NCI-H187 (cell line): ENCODE measurements around the gene WDFY4.

Experiments
- DNase-seq, 2 experiments: peaks; one replicate each; lab custom pipeline; 2025; lab: John Stamatoyannopoulos, UW

Gene WDFY4

GRCh38 chr10:48796713-48797245 lies 112.1 kb downstream of the WDFY4 start:
- no peak for DNase-seq

GRCh38 chr10:48797830-48798229 lies 113.2 kb downstream of the WDFY4 start:
- DNase-seq = no peak

DNA sequence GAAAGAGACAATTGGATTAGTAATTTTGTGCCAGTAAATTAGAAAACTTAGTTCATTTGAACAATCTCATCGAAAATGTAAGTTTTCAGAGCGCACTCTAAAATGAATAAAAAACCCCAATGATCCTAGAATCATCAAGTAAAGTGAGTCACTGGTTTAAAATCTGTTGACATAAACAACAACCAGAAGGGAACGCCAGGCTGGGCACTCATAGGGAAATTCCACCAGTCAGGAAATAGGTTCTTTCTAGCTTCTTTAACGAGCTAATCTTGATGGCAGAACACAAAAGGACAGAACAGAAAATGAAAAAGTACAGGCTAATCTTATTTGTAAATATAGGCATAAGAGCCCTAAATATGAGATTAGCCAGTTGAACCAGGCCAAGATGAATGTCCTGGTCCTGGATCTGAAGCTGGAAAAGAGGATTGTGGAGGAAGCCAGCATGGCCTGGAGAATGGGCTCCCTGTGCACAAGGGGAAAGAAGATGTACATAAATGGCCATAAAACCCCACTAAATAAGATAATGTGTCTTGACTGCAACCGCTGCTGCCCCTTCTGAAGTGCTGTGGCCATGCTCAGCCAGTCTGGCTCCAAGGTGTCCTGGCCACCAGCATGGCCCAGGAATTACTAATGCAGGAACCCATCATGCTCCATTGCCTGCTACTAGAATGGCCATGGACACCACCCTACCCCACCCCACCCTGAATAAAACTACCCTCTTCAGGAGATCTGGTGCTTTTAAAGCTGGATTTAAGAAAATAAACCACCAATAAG lies 114.0 kb downstream of the WDFY4 start:
- no peak for DNase-seq

DNA sequence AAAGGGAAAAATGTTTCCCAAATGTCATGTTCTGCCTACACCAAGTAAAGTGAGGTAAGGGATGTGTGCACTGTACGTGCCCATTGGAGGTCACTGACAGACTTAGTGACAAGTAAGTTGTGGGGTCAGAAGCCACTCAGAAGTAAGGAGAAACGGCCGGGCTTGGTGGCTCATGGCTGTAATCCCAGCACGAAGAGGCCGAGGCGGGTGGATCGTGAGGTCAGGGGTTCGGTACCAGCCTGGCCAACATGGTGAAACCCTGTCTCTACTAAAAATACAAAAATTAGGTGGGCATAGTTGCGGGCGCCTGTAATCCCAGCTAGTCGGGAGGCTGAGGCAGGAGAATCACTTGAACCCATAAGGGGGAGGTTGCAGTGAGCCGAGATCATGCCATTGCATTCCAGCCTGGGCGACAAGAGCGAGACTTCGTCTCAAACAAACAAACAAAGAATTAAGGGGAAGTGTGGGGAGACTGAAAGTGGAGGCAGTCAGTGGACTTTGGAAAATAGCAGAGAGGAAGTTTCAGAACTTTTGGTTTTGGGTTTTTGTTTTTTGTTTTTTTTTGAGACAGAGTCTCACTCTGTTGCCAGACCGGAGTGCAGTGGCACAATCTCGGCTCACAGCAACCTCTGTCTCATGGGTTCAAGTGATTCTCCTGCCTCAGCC lies 114.8 kb downstream of the WDFY4 start:
- no peak for DNase-seq

- no peak for DNase-seq
These were observed 115.5 kb downstream of the WDFY4 start for GRCh38 chr10:48800007-48800675.

GRCh38 chr10:48801001-48801421 lies 116.3 kb downstream of the WDFY4 start:
- no peak for DNase-seq

DNA sequence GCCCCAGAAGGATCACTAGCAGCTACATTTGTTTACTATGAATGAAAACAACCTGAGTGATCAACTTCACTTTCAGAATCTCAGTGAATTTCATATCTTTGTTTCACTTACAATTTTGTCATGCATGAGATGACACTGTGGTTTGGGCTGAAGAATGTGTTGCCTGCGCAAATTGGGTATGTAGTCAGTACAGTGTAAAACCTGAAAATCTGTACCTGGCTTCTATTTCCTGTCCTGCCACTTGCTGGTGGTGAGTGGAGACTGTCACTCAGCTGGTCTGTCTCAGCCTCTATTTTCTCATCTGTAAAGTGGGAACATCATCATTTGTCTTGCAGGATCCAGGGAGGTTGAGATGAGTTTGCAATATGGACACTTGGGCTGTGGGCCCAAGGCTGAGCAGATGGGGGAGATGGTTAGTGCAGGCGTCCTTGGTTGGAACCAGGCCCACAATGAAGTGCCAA lies 118.0 kb downstream of the WDFY4 start:
- no peak for DNase-seq

DNA sequence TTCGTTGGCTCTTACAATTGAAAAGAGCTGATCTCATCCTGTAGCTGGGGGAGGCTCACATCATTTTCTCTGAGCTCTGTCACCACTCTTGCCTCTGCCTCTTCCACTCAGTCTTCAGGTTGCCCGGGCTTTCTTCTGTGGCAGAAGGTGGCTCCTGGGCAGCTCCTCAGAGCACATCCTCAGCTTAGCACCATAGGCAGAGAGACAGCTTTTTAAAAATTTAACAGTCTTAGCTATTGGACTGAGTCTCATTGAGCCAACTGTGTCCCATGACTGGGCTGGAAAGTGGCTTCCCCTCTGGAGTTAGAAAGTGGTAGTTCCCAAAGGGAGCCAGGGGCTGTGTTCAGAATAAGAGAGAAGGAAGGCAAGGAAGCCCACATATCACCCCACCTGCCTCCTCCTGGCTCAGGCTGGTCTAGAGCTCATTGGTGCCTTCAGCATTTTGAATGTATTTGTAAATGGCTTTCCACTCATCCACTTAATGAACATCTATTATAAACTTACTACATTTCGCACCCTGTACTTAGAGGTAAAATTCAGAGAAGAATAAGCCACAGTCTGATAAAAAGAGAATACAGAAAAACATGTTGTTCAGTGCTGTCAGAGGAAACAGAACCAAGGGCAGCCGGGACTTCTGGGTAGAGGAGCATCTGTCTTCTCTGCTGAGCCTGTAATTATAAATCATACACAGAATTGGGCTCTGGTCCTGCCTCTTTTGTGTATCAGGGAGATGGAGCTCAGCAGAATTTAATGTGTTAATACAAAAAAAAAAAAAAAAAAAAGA lies 119.3 kb downstream of the WDFY4 start:
- DNase-seq = no peak

DNA sequence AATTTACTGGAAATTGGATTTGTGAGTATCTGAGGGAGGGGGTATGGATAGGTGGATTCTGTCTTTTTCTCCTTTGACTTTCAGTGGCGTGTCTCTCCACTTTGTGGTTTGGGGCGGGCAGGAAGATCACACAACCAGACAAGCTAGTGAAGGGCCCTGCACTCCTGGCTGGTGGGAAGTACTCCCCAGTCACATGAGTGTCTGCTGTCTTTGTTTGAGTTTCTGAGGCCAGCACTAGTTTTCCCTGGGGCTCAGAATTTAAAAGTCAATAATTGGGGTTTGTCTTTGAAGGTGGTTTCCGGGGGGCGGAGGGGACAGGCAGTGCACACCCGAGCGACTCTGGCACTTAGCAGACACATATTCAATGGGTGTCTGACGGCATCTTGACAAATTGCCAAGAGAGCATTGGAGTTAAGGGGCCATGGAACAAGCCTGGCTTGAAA lies 120.1 kb downstream of the WDFY4 start:
- DNase-seq = peak in 1 of 2 experiments; percentile 19

GRCh38 chr10:48805411-48805810 lies 120.7 kb downstream of the WDFY4 start:
- no peak for DNase-seq

DNA sequence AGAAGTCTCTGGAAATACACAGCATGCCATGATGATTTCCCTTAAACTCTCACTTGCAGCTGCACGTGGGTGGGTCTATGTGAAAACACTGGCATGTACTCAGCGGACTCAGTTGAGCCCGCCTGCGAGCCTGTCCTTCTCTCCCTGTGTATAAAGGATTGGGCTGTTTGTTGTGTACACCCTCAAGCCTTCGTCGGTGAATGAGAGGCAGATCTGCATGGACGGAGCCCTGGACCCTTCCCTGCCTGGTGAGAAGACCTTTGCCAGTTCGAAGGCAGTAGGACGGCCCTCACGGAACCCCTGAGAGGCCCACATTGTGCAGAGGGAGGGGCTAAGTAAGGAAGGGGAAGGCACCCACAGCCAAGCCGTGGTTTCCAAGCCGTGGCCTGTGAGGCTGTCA lies 121.2 kb downstream of the WDFY4 start:
- DNase-seq = no peak

DNA sequence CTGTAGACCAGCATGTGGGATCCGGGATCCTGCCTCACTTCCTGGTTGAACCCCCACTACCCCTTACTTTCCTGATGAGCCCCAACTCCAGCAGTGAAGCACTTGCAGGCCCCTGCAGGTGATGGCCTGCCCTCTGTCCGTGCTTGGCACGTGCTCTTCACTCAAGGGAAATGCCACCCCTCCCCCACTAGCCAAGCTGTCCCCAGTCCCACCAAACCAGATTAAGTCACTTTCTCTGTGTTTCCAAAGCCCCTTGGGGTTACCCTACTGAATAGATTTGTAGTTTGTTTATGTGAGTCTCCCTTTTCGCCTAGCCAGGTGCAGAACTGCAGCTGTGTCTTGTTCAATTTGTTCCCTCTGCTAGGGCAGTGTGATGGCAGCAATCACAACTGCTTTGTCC lies 121.7 kb downstream of the WDFY4 start:
- no peak for DNase-seq

GRCh38 chr10:48807791-48808470 lies 123.3 kb downstream of the WDFY4 start:
- DNase-seq = no peak

DNA sequence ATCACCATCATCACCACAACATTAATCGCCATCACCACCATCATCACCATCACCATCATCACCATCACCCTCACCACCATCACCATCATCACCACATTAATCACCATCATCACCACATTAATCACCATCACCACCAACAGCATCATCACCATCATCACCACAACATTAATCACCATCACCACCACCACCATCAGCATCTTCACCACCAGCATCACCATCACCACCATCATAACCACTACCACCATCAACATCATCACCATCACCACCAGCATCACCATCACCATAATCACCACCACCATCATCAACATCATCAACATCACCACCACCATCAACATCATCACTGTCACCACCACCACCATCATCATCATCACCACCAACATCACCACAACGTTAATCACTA lies 124.6 kb downstream of the WDFY4 start:
- no peak for DNase-seq

- DNase-seq = no peak
These were observed 126.8 kb downstream of the WDFY4 start for GRCh38 chr10:48811461-48811860.

- DNase-seq = no peak
These were observed 127.2 kb downstream of the WDFY4 start for GRCh38 chr10:48811917-48812316.

- no peak for DNase-seq
These were observed 128.6 kb downstream of the WDFY4 start for GRCh38 chr10:48813291-48813690.

- no peak for DNase-seq
These were observed 129.2 kb downstream of the WDFY4 start for GRCh38 chr10:48813825-48814224.

GRCh38 chr10:48814933-48815332 lies 130.3 kb downstream of the WDFY4 start:
- no peak for DNase-seq

DNA sequence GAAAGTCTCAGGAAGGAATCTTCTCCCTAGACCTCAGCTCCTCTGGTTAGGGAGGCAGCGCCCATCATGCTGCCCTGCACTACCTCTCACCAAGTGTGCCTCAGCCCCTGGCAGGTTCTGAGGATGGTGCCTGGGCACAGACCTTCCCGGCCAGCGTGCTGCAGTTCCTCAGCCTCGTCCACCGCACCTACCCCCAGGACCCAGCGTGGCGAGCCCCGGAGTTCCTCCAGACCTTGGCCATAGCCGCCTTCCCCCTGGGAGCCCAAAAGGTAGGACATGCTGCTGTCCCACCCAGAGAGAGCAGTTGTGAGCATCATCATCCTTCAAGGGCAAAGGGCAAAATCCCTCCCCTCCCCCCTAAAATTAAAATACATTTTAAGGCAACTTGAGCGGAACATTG lies 132.5 kb downstream of the WDFY4 start:
- DNase-seq = no peak

GRCh38 chr10:48818081-48818480 lies 133.4 kb downstream of the WDFY4 start:
- DNase-seq = no peak
